ENCODE data around the gene MKRN2.

GRCh38 chr3:12615266-12615665, 58.4 kb downstream of the MKRN2 start:
- TF ChIP-seq CTCF (conservative IDR thresholded peaks at IDR 0.05; ENCODE audit: low read length) (no peak), EZH2phosphoT487 (IDR thresholded peaks at IDR 0.05; ENCODE audit: borderline replicate concordance, low read depth, low read length) (no peak)
